ENCODE data around the gene LARP7.
"Not testable (repeated sequence)": the region's sequence is repeated elsewhere in the genome, so short reads cannot be mapped to it uniquely, and the experiment has no call there.

Gene LARP7

GRCh38 chr4:112650332-112650731, 13.4 kb downstream of the LARP7 start:
- DNase-seq, result no peak

- DNase-seq, result no peak
Observed at GRCh38 chr4:112651641-112652040, 14.7 kb downstream of the LARP7 start.

GRCh38 chr4:112652216-112652615, 15.3 kb downstream of the LARP7 start:
- no peak for DNase-seq

- no peak for DNase-seq
Observed at GRCh38 chr4:112655270-112655669, 18.3 kb downstream of the LARP7 start.

- not testable (repeated sequence) for DNase-seq
Observed at GRCh38 chr4:112656115-112656514, 19.2 kb downstream of the LARP7 start.

GRCh38 chr4:112664611-112665010, 27.7 kb downstream of the LARP7 start:
- DNase-seq, result no peak

- no peak for DNase-seq
Observed at GRCh38 chr4:112668131-112668530, 31.2 kb downstream of the LARP7 start.

- no peak for DNase-seq
Observed at GRCh38 chr4:112673076-112673475, 36.1 kb downstream of the LARP7 start.

- DNase-seq, result no peak
Observed at GRCh38 chr4:112673686-112674085, 36.7 kb downstream of the LARP7 start.

- DNase-seq, result no peak
Observed at GRCh38 chr4:112674376-112674775, 37.4 kb downstream of the LARP7 start.

- DNase-seq, result no peak
Observed at GRCh38 chr4:112677519-112678091, 40.7 kb downstream of the LARP7 start.

GRCh38 chr4:112680996-112681395, 44.1 kb downstream of the LARP7 start:
- no peak for DNase-seq

- DNase-seq, result no peak
Observed at GRCh38 chr4:112693507-112693906, 56.6 kb downstream of the LARP7 start.

GRCh38 chr4:112700679-112701078, 63.7 kb downstream of the LARP7 start:
- no peak for DNase-seq

GRCh38 chr4:112702892-112703291, 65.9 kb downstream of the LARP7 start:
- no peak for DNase-seq

- DNase-seq, result no peak
Observed at GRCh38 chr4:112704322-112704721, 67.4 kb downstream of the LARP7 start.

- DNase-seq, result no peak
Observed at GRCh38 chr4:112704991-112705845, 68.3 kb downstream of the LARP7 start.

- DNase-seq, result not testable (repeated sequence)
Observed at GRCh38 chr4:112705891-112706839, 69.2 kb downstream of the LARP7 start.

GRCh38 chr4:112706840-112707207, 69.9 kb downstream of the LARP7 start:
- DNase-seq, result no peak
